Measurements from ENCODE around the gene NFE2L3. TPM values are rescaled to one million over a fixed set of nuclear protein-coding genes. Genes with fewer than 3 reads are reported as not detected.

NFE2L3 gene
- total RNA-seq, 1 donor from 2014 or later = 2.8 TPM

DNA sequence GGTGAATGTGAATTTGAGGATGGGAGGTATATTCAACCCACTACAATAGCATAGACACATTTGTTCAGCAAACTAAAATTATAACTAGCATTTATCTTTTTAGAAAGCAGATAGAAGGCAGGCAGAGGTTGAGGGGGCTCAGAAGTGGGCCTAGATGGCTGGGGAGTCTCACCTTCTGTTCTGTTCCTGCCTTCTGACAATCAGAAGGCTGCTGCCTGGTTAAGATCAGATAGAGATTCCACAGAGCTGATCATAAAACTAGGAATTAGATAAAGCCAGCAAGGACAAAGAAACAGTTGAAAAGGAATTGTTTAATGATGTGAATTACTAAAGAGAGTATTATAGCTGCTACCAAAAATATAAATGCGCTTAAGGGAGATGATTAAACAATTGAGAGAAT, 11.6 kb upstream of the NFE2L3 start:
- Mint-ChIP-seq H3K9me3 (ENCODE audit: unreplicated experiment) (no peaks in the 10 kb centered on the region), H3K4me1 (ENCODE audit: unreplicated experiment) (no peaks in the 10 kb centered on the region), H3K27me3 (ENCODE audit: unreplicated experiment) (peaks cover 1% of the 10 kb centered on the region), H3K36me3 (ENCODE audit: low read depth, unreplicated experiment) (no peaks in the 10 kb centered on the region), H3K27ac (ENCODE audit: unreplicated experiment) (no peak overlapping the region), H3K4me3 (ENCODE audit: unreplicated experiment) (no peak overlapping the region)
- no peak for TF ChIP-seq CTCF (IDR thresholded peaks at IDR 0.05; ENCODE audit: unreplicated experiment)
- no peak for DNase-seq (ENCODE audit: low spot score)

GRCh38 chr7:26141077-26141476, 10.9 kb upstream of the NFE2L3 start:
- peaks cover 3% of the 10 kb centered on the region for H3K36me3 Mint-ChIP-seq (ENCODE audit: low read depth, unreplicated experiment)
- DNase-seq (ENCODE audit: low spot score) = no peak
- H3K9me3 Mint-ChIP-seq (ENCODE audit: unreplicated experiment) = no peaks in the 10 kb centered on the region
- no peak for TF ChIP-seq CTCF (IDR thresholded peaks at IDR 0.05; ENCODE audit: unreplicated experiment)
- no peaks in the 10 kb centered on the region for H3K4me1 Mint-ChIP-seq (ENCODE audit: unreplicated experiment)
- H3K27me3 Mint-ChIP-seq (ENCODE audit: unreplicated experiment) = peaks cover 1% of the 10 kb centered on the region
- no peak overlapping the region for H3K27ac Mint-ChIP-seq (ENCODE audit: unreplicated experiment)
- H3K4me3 Mint-ChIP-seq (ENCODE audit: unreplicated experiment) = no peak overlapping the region

- Mint-ChIP-seq H3K4me1 (ENCODE audit: unreplicated experiment) (no peaks in the 10 kb centered on the region), H3K4me3 (ENCODE audit: unreplicated experiment) (no peak overlapping the region), H3K27me3 (ENCODE audit: unreplicated experiment) (peaks cover 2% of the 10 kb centered on the region), H3K9me3 (ENCODE audit: unreplicated experiment) (no peaks in the 10 kb centered on the region), H3K36me3 (ENCODE audit: low read depth, unreplicated experiment) (peaks cover 4% of the 10 kb centered on the region), H3K27ac (ENCODE audit: unreplicated experiment) (no peak overlapping the region)
- no peak for TF ChIP-seq CTCF (IDR thresholded peaks at IDR 0.05; ENCODE audit: unreplicated experiment)
- no peak for DNase-seq (ENCODE audit: low spot score)
Observed at GRCh38 chr7:26143298-26144048, 8.5 kb upstream of the NFE2L3 start.

GRCh38 chr7:26144184-26145080, 7.6 kb upstream of the NFE2L3 start:
- DNase-seq (ENCODE audit: low spot score) = no peak
- H3K4me1 Mint-ChIP-seq (ENCODE audit: unreplicated experiment) = no peaks in the 10 kb centered on the region
- peaks cover 2% of the 10 kb centered on the region for H3K27me3 Mint-ChIP-seq (ENCODE audit: unreplicated experiment)
- no peak overlapping the region for H3K27ac Mint-ChIP-seq (ENCODE audit: unreplicated experiment)
- peaks cover 4% of the 10 kb centered on the region for H3K36me3 Mint-ChIP-seq (ENCODE audit: low read depth, unreplicated experiment)
- no peak for TF ChIP-seq CTCF (IDR thresholded peaks at IDR 0.05; ENCODE audit: unreplicated experiment)
- H3K9me3 Mint-ChIP-seq (ENCODE audit: unreplicated experiment) = no peaks in the 10 kb centered on the region
- no peak overlapping the region for H3K4me3 Mint-ChIP-seq (ENCODE audit: unreplicated experiment)

DNA sequence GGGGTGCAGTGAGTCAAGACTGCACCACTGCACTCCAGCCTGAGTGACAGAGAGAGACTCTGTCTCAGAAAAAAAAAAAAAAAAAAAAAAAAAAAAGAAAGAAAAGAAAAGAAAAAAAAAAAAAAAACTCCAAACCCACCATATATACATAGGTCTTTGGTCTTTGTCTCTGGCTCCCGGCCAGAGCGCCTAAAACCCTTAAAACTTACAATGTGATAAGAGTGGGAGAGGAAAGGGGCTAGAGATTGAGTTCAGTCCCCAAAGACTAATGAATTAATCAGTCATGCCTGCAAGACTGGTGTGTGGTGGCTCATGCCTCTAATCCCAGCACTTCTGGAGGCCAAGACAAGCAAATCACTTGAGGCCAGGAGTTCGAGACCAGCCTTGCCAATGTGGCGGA, 6.8 kb upstream of the NFE2L3 start:
- Mint-ChIP-seq H3K9me3 (ENCODE audit: unreplicated experiment) (no peaks in the 10 kb centered on the region), H3K27me3 (ENCODE audit: unreplicated experiment) (peaks cover 2% of the 10 kb centered on the region), H3K4me3 (ENCODE audit: unreplicated experiment) (no peak overlapping the region), H3K27ac (ENCODE audit: unreplicated experiment) (no peak overlapping the region), H3K36me3 (ENCODE audit: low read depth, unreplicated experiment) (peaks cover 4% of the 10 kb centered on the region), H3K4me1 (ENCODE audit: unreplicated experiment) (no peaks in the 10 kb centered on the region)
- DNase-seq (ENCODE audit: low spot score) = no peak
- TF ChIP-seq CTCF (IDR thresholded peaks at IDR 0.05; ENCODE audit: unreplicated experiment) = no peak
